ENCODE data around the gene DBNDD1.
"Not testable (repeated sequence)": the region's sequence is repeated elsewhere in the genome, so short reads cannot be mapped to it uniquely, and the experiment has no call there.

Gene DBNDD1

DNA sequence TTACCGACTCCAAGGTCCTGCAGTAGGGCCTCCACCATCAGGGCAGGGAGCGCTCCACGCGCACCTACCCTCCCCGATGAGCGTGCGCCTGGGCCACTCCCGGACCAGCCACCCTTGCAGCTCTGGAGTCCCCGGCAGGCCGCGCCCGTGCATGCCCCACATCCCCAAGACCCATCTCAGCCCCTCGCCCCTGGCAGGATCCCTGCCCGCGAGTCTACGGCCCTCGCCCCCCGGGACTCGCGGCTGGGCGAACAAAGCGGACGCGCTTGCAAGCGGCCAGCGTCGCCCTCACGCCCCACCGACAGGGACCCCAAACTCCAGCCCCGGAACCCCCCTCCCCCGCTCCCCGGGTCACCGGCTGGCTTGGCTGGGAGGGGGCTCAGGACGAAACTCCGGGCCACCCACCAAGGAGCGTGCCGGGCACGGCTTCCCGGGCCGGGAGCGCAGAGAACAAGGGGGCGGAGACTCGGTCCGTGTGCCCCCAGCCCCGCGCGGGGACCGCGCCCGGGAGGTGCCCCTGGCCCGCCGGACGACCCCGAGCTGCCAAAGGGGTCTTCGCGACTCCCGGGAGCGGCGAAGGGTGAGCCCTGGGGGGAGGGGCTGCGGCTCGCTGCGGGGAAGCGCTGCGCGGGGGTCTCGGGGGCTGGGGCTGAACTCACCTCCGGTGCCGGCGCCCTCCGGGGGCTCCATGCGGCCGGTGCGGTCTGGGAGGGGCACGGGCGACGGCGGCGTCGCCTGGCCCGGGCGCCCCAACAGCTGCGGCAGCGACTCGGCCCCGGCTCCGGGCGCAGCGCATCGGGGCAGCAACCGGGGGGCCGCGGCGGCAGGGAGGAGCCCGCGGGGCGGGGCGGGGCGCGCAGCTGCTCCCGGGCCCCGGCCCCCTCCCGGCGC lies at the start of gene DBNDD1:
Gene DBNDD1, minus strand, starts transcription at position 805 of the 891 bp plus-strand sequence. Its CDS starts 115 bp downstream, at position 690.
- no peak for DNase-seq (ENCODE audit: low read depth in 2 of 2)

DNA sequence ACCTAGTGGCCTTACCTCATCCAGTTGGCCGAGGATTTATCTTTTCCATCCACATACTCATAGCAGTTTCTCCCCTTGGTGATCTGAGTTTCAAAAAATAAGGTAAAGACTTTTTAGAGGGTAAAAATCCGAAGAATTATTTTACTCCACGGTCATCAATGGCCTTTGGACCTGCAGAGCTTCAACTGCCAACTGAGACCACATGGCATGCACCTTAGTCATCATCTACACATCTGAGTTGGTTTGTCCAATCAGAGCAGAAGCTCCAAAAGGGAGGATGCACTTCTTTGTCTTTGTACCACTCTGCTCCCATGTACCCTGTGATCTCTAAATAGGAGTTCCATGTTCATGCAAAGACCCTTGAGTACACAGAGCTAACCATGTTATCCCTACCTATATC lies 42.2 kb upstream of the DBNDD1 start:
- no peak for DNase-seq (ENCODE audit: low read depth in 2 of 2)

GRCh38 chr16:90057738-90058173 lies 38.5 kb upstream of the DBNDD1 start:
- DNase-seq (ENCODE audit: low read depth in 2 of 2), result no peak

DNA sequence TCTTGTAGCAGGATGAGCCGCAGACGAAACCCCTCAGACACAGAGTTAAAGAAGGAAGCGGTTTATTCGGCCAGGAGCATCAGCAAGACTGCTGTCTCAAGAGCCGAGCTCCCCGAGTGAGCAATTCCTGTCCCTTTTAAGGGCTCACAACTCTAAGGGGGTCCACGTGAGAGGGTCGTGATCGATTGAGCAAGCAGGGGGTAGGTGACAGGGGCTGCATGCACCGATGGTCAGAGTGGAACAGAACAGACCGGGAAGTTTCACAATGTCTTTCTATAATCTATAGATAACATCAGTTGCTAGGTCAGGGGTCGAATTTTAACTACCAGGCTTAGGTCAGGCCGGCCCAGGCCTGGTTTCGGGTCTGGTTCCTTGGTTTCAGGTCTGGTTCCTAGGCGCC lies 37.3 kb upstream of the DBNDD1 start:
- DNase-seq (ENCODE audit: low read depth in 2 of 2), result not testable (repeated sequence)

DNA sequence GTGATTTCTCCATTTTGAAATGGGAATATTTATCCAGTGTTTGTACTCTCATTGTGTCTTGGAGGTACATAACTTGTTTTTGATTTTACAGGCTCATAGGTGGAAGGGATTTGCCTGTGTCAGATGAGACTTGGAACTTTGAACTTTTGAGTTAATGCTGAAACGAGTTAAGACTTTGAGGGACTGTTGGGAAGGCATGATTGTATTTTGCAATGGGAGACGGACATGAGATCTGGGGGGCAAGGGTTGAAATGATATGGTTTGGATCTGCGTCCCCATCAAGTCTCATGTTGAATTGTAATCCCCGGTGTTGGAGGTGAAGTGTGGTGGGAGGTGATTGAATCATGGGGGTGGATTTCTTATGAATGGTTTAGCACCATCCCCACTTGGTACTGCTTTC lies 36.1 kb upstream of the DBNDD1 start:
- DNase-seq (ENCODE audit: low read depth in 2 of 2), result no peak

DNA sequence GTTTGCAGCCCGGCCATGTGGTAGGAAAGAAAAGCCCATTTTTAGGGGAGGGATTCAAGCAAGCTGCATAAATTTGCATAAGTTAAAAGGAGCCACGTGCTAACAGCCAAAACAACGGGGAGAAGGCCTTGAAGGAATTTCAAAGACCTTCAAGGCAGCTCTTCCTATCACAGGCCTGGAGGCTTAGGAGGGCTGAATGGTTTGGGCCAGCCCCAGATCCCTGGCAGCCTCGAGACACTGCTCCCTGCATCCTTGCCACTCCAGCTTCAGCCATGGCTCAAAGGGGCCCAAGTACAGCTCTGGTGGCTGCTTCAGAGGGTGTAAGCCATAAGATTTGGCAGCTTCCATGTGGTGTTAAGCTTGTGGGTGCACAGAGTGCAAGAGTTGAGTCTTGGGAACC lies 35.3 kb upstream of the DBNDD1 start:
- no peak for DNase-seq (ENCODE audit: low read depth in 2 of 2)

- DNase-seq (ENCODE audit: low read depth in 2 of 2), result no peak
Measured at GRCh38 chr16:90053902-90054500, 34.7 kb upstream of the DBNDD1 start.

- DNase-seq (ENCODE audit: low read depth in 2 of 2), result no peak
Measured at GRCh38 chr16:90050969-90051368, 31.7 kb upstream of the DBNDD1 start.

GRCh38 chr16:90048737-90049330 lies 29.6 kb upstream of the DBNDD1 start:
- DNase-seq (ENCODE audit: low read depth in 2 of 2), result no peak

DNA sequence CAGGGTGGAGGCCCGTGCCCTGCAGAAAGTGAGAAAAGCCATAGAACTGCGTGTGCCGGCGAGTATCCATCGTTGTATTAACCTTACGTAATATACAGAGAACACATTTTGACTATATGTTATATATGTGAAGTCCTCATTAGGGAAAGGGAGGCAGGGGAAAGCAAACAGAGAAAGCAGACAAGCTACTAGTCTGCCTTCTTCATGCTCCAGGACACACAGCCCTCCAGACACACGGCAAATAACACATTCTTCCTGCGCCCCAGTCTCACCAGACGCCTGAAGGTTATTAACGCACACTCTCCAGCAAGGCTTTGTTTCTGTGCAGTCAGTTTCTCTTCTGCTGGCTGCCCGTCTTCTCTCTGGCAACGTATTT lies 29.1 kb upstream of the DBNDD1 start:
- no peak for DNase-seq (ENCODE audit: low read depth in 2 of 2)

DNA sequence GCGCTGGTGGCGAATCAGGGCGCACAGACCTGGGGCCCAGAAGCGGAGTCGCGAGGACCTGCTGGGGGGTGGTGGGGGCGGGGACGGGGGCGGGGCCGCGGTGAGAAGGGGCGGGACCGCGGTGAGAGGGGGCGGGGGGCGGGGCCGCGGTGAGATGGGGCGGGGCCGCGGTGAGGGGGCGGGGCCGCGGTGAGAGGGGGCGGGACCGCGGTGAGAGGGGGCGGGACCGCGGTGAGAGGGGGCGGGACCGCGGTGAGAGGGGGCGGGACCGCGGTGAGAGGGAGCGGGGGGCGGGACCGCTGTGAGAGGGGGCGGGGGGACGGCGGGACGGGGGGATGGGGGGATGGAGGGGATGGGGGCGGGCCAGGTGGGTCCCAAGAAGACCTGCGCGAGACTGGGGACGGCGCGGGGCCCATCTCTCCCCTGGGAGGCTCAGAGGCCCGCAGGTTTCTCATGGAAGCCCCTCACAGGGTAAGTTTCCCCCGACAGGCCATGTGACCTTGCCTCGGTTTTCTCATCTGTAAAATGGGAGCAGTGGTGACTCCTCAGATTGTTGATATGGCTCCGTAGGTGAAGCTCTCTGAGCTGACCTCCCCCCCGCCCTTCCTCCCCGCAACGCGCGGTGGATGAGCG lies 28.6 kb upstream of the DBNDD1 start:
- DNase-seq (ENCODE audit: low read depth in 2 of 2), result no peak

DNA sequence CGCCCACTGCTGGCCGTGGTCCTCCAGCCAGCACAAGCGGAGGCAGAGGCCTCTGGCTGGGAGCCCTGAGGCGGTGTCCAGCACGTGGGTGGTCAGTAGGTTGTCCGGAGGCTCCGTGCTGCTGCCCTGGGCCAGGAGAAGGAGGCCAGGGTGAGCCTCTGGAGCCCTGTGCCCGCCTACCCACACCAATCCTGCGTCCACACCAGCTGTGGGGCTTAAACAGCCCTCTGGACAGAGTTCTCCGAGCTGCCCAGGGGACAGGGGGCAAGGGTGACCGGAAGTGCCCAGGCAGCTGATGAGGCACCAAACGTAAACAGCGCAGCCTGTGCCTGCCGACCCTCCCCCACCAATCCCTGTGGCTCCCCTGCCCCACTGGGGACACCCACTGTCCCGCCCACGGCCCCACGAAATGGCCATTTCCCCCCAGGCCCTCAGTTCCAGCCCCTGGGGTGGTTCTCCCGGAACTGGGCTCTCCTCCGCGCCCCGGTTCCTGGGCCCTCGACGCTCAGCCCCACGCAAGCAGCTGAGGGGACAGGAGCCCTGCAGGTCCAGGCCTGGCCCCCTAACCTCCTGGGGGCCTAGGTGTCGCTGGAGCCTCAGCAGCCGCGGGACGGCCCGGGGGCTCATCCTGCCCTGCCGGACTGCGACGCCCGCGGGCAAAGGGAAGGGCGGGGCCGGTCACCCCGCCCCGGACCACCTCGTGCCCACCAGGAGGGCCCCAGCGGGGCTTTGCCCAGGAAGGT lies 27.9 kb upstream of the DBNDD1 start:
- no peak for DNase-seq (ENCODE audit: low read depth in 2 of 2)

GRCh38 chr16:90046122-90046970 lies 27.1 kb upstream of the DBNDD1 start:
- no peak for DNase-seq (ENCODE audit: low read depth in 2 of 2)

DNA sequence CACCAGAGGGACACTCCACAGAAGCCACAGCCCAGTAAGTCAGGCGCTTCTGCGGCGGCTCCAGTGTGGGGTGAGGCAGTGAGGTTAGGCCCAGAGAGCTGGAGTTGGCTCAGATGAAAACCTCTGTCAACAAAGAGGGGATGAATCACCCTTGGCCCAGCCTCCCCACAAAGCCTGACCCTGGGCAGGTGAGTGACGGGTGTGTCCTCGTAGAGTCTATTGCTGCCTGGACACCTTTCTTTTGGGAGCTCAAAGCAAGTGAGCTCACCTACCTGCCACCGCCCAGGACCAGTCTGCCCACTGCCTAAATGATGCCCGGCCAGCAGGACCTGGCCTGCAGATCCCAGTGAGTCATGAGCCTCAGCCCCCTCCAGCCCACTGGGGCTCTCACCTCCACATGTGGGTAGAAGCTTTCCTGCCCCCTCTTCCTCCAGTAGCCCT lies 24.9 kb upstream of the DBNDD1 start:
- DNase-seq (ENCODE audit: low read depth in 2 of 2), result no peak

DNA sequence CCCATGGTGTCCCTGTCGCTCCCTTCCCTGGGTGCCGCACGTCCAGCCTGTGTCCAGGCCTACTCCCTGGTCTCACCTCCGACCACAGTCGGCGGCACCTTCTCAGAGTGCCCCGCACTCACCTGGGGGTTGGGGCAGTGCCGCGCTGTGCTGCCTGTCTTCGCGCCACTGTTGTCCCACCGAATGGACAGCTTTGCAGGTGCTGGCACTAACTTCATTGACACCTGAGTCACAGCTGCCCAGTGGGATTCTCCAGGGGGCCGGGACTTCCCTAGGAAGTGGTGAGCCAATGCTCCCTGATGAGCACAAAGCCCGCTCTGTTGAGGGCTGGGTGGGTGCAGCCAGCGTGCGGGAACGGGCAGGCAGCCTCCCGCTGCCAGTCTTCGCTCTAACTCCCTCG lies 24.3 kb upstream of the DBNDD1 start:
- no peak for DNase-seq (ENCODE audit: low read depth in 2 of 2)

DNA sequence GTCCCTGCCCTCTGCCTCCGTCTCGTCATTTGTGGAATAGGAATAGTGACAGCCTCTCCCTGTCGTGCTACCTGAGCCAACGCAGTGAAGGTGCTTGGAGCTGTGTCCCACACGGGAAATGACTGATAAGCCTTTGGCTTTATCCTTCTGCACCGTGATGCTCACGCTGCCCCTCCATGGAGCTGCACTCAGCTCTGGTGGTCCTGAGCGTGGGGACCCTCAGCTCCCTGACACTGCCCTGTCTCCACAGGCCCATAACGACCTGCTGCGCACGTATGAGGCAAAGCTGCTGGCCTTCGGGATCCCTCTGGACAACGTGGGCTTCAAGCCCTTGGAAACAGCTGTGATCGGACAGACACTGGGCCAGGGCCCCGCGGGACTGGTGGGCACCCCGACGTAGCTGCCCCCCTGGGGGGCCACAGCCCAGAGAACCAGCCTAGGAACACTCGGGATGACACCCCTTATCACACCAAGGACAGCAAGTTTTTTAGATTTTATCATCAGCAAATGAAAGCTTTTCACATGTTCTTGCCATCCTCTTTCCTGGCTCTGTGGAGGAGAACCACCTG lies 23.8 kb upstream of the DBNDD1 start:
- DNase-seq (ENCODE audit: low read depth in 2 of 2), result no peak

- no peak for DNase-seq (ENCODE audit: low read depth in 2 of 2)
Measured at GRCh38 chr16:90041896-90042473, 22.7 kb upstream of the DBNDD1 start.

DNA sequence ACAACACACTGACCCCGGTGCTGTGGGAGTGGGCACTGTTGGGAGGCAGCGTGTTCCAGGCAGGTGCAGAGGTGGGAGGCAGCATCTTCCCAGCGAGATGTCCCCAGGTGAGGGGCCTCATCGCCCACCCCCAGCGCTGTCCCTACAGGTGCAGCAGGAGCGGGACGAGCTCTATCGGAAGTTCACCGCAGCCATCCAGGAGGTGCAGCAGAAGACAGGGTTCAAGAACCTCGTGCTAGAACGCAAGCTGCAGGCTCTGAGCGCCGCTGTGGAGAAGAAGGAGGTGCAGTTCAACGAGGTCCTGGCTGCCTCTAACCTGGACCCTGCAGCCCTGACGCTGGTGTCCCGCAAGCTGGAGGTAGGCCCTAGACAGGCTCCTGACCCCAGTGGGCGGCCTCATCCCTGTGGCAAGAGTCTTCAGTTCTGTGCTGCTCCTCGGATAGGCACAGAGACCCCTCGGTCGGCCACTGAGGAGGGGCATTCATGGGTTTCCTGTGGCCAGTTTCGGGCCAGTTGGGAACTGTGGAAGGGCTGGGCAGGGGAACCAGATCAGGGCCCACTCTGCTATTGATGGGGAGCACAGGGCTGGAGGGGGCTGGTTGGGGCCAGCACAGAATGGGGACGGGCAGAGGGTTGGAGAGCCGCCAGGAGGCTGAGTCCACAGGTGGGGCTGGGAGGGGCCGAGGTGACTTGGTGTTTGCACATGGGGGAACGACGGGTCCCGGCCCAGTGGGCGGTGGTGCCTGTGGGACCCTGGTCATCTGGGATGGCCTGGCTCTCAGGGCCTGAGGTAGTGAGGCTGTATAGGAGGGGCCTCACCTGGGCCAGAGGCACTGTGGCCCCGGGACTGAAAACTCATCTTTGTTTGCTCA lies 21.1 kb upstream of the DBNDD1 start:
- DNase-seq (ENCODE audit: low read depth in 2 of 2), result no peak

DNA sequence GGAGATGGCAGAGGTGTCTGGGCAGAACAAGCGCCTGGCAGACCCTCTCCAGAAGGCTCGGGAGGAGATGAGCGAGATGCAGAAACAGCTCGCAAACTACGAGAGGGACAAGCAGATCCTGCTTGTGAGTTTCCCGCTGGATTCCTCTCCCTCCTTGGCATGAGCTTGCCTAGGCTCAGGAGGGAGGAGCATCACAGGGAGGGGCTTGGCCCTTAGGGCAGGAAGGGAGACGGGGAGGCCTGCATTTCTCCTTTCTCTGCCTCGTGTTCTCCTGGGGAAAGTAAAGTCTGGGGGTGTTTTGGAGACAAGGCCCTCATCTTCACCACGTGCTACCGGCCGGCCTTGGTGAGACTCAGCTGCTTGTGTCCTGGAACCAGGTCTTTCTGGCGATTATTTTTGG lies 18.0 kb upstream of the DBNDD1 start:
- no peak for DNase-seq (ENCODE audit: low read depth in 2 of 2)
